Type B pancreatic cell (in vitro differentiated cells): ENCODE data around the gene CPE. TPM values are rescaled to one million over a fixed set of nuclear protein-coding genes. Genes with fewer than 3 reads are reported as not detected.

Experiments used
- DNase-seq: peaks from one replicate; pipeline ENCODE4 v3.0.0; 2021; ENCODE audit warnings: mixed read lengths; ENCODE audit not compliant: unreplicated experiment; ENCODE audit errors: extremely low spot score
- H3K27ac Mint-ChIP-seq: 2 replicates; pipeline ENCODE4 v1.8.0; 2021; ENCODE audit warnings: mild to moderate bottlenecking, mixed read lengths
- H3K27me3 Mint-ChIP-seq: 2 replicates; pipeline ENCODE4 v1.8.0; 2021; ENCODE audit warnings: mixed read lengths
- H3K36me3 Mint-ChIP-seq: 2 replicates; pipeline ENCODE4 v1.8.0; 2021; ENCODE audit warnings: mixed read lengths
- H3K4me1 Mint-ChIP-seq: one replicate; pipeline ENCODE4 v1.8.0; 2021; ENCODE audit warnings: mixed read lengths; ENCODE audit not compliant: unreplicated experiment
- H3K4me3 Mint-ChIP-seq: 2 replicates; pipeline ENCODE4 v1.8.0; 2021; ENCODE audit warnings: mild to moderate bottlenecking, mixed read lengths
- H3K9me3 Mint-ChIP-seq: 2 replicates; pipeline ENCODE4 v1.8.0; 2021; ENCODE audit warnings: mixed read lengths
- CTCF ChIP-seq: fragments of 200-600 bp; sonication (generic); conservative IDR thresholded peaks from 2 replicates; pipeline ENCODE4 v1.5.0; 2021; ENCODE audit warnings: antibody characterized with exemption, mild to moderate bottlenecking
- total RNA-seq: library from RNA; stranded (reverse); gene quantifications from 2 replicates; pipeline ENCODE4 v1.2.1, GENCODE V29; 2021; ENCODE audit warnings: low replicate concordance

CPE gene
- total RNA-seq, 1 donor from 2014 or later = 149 TPM

GRCh38 chr4:165368567-165368966, 10.2 kb upstream of the CPE start:
- Mint-ChIP-seq H3K9me3 (no peaks in the 10 kb centered on the region), H3K4me1 (no peaks in the 10 kb centered on the region), H3K27me3 (no peaks in the 10 kb centered on the region), H3K27ac (no peak overlapping the region), H3K36me3 (no peaks in the 10 kb centered on the region), H3K4me3 (no peak overlapping the region)
- TF ChIP-seq CTCF = no peak
- DNase-seq = no peak

- Mint-ChIP-seq H3K9me3 (no peaks in the 10 kb centered on the region), H3K36me3 (no peaks in the 10 kb centered on the region), H3K4me1 (no peaks in the 10 kb centered on the region), H3K27ac (no peak overlapping the region), H3K4me3 (no peak overlapping the region), H3K27me3 (no peaks in the 10 kb centered on the region)
- no peak for DNase-seq
- no peak for TF ChIP-seq CTCF
These were observed 9.3 kb upstream of the CPE start for GRCh38 chr4:165369522-165369921.

GRCh38 chr4:165370530-165370929, 8.3 kb upstream of the CPE start:
- Mint-ChIP-seq H3K27me3 (peaks cover 4% of the 10 kb centered on the region), H3K4me1 (no peaks in the 10 kb centered on the region), H3K9me3 (no peaks in the 10 kb centered on the region), H3K36me3 (no peaks in the 10 kb centered on the region), H3K27ac (no peak overlapping the region), H3K4me3 (no peak overlapping the region)
- no peak for DNase-seq
- no peak for TF ChIP-seq CTCF

- Mint-ChIP-seq H3K4me3 (no peak overlapping the region), H3K9me3 (no peaks in the 10 kb centered on the region), H3K27me3 (peaks cover 27% of the 10 kb centered on the region), H3K4me1 (no peaks in the 10 kb centered on the region), H3K27ac (no peak overlapping the region), H3K36me3 (no peaks in the 10 kb centered on the region)
- no peak for TF ChIP-seq CTCF
- no peak for DNase-seq
These were observed 3.3 kb upstream of the CPE start for GRCh38 chr4:165375465-165375864.

- Mint-ChIP-seq H3K27ac (peak overlapping the region; percentile 67), H3K27me3 (peaks cover 34% of the 10 kb centered on the region), H3K4me3 (peak overlapping the region; percentile 90), H3K9me3 (no peaks in the 10 kb centered on the region), H3K36me3 (no peaks in the 10 kb centered on the region), H3K4me1 (peaks cover 14% of the 10 kb centered on the region)
- TF ChIP-seq CTCF = no peak
- no peak for DNase-seq
These were observed 437 bp upstream of the CPE start for GRCh38 chr4:165378398-165378744.

- no peak for DNase-seq
- Mint-ChIP-seq H3K27me3 (peaks cover 34% of the 10 kb centered on the region), H3K4me1 (peaks cover 26% of the 10 kb centered on the region)
These were observed 863 bp downstream of the CPE start for GRCh38 chr4:165379678-165380064.

More at GRCh38 chr4:165379678-165380064, 863 bp downstream of the CPE start:
- no peak for TF ChIP-seq CTCF
- peak overlapping the region; percentile 79 for H3K27ac Mint-ChIP-seq
- H3K4me3 Mint-ChIP-seq = peak overlapping the region; percentile 90
- no peaks in the 10 kb centered on the region for H3K9me3 Mint-ChIP-seq
- no peaks in the 10 kb centered on the region for H3K36me3 Mint-ChIP-seq
